IMR-90 (cell line): ENCODE data around the gene EGFR.

Experiments used
- BHLHE40 ChIP-seq: fragments of 150-350 bp; IDR thresholded peaks from 2 replicates; pipeline ENCODE4 v1.6.1; 2016; ENCODE audit warnings: mild to moderate bottlenecking, low read depth, low read length
- CEBPB ChIP-seq: IDR thresholded peaks from 2 replicates; pipeline ENCODE4 v1.6.1; 2012; ENCODE audit warnings: low read depth, low read length, improper control_type of control experiment
- CHD1 ChIP-seq: IDR thresholded peaks from 2 replicates; pipeline ENCODE4 v1.6.1; 2012; ENCODE audit warnings: low read depth, low read length, improper control_type of control experiment
- CTCF ChIP-seq: conservative IDR thresholded peaks from 2 replicates; pipeline ENCODE4 v1.5.1; 2012; ENCODE audit warnings: mild to moderate bottlenecking, low read depth, low read length, improper control_type of control experiment
- ELK1 ChIP-seq: fragments of 150-350 bp; IDR thresholded peaks from 2 replicates; pipeline ENCODE4 v1.6.1; 2016; ENCODE audit warnings: low read depth, mild to moderate bottlenecking, low read length, moderate library complexity, borderline replicate concordance
- MAZ ChIP-seq: IDR thresholded peaks from 2 replicates; pipeline ENCODE4 v1.6.1; 2012; ENCODE audit warnings: low read depth, mild to moderate bottlenecking, low read length, improper control_type of control experiment, moderate library complexity, borderline replicate concordance
- POLR2A ChIP-seq: IDR thresholded peaks from 2 replicates; pipeline ENCODE4 v1.6.1; 2012; ENCODE audit warnings: mild to moderate bottlenecking, low read depth, low read length
- RAD21 ChIP-seq: IDR thresholded peaks from 2 replicates; pipeline ENCODE4 v1.6.1; 2012; ENCODE audit warnings: low read length, improper control_type of control experiment
- RCOR1 ChIP-seq: IDR thresholded peaks from 2 replicates; pipeline ENCODE4 v1.6.1; 2012; ENCODE audit warnings: mild to moderate bottlenecking, low read length, improper control_type of control experiment; ENCODE audit not compliant: insufficient replicate concordance
- RFX5 ChIP-seq: IDR thresholded peaks from 2 replicates; pipeline ENCODE4 v1.8.0; 2012; ENCODE audit warnings: low read depth, mild to moderate bottlenecking, low read length, moderate library complexity
- SMC3 ChIP-seq: fragments of 150-350 bp; IDR thresholded peaks from 2 replicates; pipeline ENCODE4 v1.6.1; 2016; ENCODE audit warnings: low read depth, mild to moderate bottlenecking, antibody characterized with exemption, low read length, moderate library complexity
- USF2 ChIP-seq: fragments of 150-350 bp; IDR thresholded peaks from 2 replicates; pipeline ENCODE4 v1.6.1; 2017; ENCODE audit warnings: mild to moderate bottlenecking, antibody characterized with exemption, low read length, low read depth

- TF ChIP-seq CTCF (no peak), USF2 (no peak), MAZ (no peak), RFX5 (no peak), POLR2A (no peak), RCOR1 (no peak), RAD21 (peak; percentile 7; the same call in 1 of the 2 replicates), BHLHE40 (peak; percentile 47; the same call in 1 of the 2 replicates), SMC3 (0 out of 2 replicates have a peak, but pooled peaks have one; percentile 8), ELK1 (no peak), CEBPB (no peak), CHD1 (0 out of 2 replicates have a peak, but pooled peaks have one; percentile 21)
Measured at GRCh38 chr7:55019691-55020465, 1.1 kb downstream of the EGFR start.
